K562 (cell line): Measurements from ENCODE around the gene IDUA. TPM values are rescaled to one million over a fixed set of nuclear protein-coding genes. Genes with fewer than 3 reads are reported as not detected.

Source experiments
- HNRNPLL ChIP-seq: fragments of 200-400 bp; formaldehyde crosslinking; IDR thresholded peaks from 2 replicates; pipeline ENCODE4 v1.6.1; 2017; ENCODE audit warnings: low read length, low read depth, mild to moderate bottlenecking; ENCODE audit not compliant: poor library complexity, severe bottlenecking
- KLF1 ChIP-seq: fragments of 450-650 bp; IDR thresholded peaks from 2 replicates; pipeline ENCODE4 v1.6.1; 2016; ENCODE audit warnings: missing genetic modification characterization, missing compliant biosample characterization
- polyA plus RNA-seq, 8 experiments: library from polyadenylated mRNA; depleted of rRNA in 4 of 8; stranded (reverse) in 5 of 8; unstranded in 3 of 8; fragments of >200 nt; fragmentation: Nextera tagmentation in 2 of 8; fragmentation: Illumina TruSeq in 1 of 8; extraction: Ambion mirVana in 2 of 8; extraction: Trizol in 1 of 8; gene quantifications; 2 replicates each; pipeline versions ENCODE4 v1.2.1 to v1.2.3, GENCODE V29; 2011 to 2014; ENCODE audit warnings: inconsistent platforms in 1 of 8, missing spikeins in 1 of 8
- total RNA-seq, 7 experiments: library from RNA; depleted of rRNA in 6 of 7; stranded (reverse); fragments of >200 nt in 6 of 7; fragmentation: Illumina TruSeq in 2 of 7; extraction: Trizol in 2 of 7; gene quantifications; 2 replicates each; pipeline versions ENCODE4 v1.2.1 to v1.2.3, GENCODE V29; 2011 to 2021; ENCODE audit warnings: low replicate concordance in 1 of 7
- TF ChIP-seq, protein P1 (sequence below), 2 experiments: fragments of 450-650 bp; IDR thresholded peaks; 2 replicates each; pipeline ENCODE4 v1.6.1; 2016; ENCODE audit warnings: mild to moderate bottlenecking in 2 of 2, borderline replicate concordance in 1 of 2, low read depth in 1 of 2, moderate library complexity in 1 of 2
- TF ChIP-seq, protein P2 (sequence below): sonication (generic); formaldehyde crosslinking; IDR thresholded peaks from 2 replicates; pipeline ENCODE4 v1.9.0; 2022; ENCODE audit warnings: mild to moderate bottlenecking, missing genetic modification reagents
- TF ChIP-seq, protein P3 (sequence below), 2 experiments: fragments of 450-650 bp; conservative IDR thresholded peaks; 2 replicates each; pipeline ENCODE4 v1.6.1; 2017; ENCODE audit warnings: mild to moderate bottlenecking in 2 of 2, moderate library complexity in 2 of 2
- TF ChIP-seq, protein P4 (sequence below): fragments of 450-650 bp; IDR thresholded peaks from 2 replicates; pipeline ENCODE4 v1.7.0; 2016; ENCODE audit warnings: borderline replicate concordance
- TF ChIP-seq, protein P5 (sequence below): fragments of 250-450 bp; sonication (Bioruptor Pico); IDR thresholded peaks from 2 replicates; pipeline ENCODE4 v1.4.0; 2020; ENCODE audit warnings: mild to moderate bottlenecking, moderate library complexity, borderline replicate concordance

The IDUA gene
- total and polyA plus RNA-seq, 9 of the 15 experiments (the other 6 are each of a cell fraction or from before 2014, with no cell fraction given) = 0.04 to 16.1 (median 1.2) TPM

DNA sequence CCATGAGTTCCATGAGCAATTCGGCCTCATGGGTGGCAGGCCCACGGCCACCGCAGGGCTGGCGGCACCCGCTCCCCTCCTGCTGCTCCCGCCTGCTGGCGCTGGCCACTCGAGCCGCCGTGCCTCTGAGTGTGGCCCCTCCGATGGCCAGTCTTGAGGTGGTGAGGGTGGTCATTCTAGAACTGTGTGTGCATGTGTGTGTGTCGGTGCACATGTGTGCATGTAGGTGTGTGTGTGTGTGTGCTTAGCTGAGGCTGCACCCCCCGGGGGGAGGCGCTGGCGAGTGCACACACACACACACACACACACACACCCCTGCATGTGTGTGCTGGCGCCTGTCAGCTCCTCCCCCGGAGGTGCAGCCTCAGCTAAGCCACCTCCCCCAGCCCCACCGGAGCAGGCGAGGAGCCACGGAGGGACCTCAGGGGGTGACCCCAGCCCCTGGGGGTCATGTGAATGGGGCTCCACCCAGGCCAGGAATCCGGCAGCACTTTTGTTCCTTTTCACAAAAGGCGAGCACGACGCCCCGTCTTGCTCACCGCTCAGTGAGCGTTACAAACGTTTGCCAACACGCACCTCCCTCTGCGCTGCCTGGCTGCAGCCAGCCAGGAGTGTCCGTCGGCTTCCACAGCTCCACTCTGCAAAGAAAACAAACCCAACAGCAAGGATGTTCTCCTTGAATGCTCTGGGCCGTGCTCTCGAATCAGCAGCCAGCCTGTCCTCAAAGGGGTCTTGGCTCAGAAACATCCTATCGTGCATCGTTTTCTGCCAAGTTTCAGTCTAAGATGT, 54.5 kb downstream of the IDUA start (continued):
- TF ChIP-seq, protein P1, sequence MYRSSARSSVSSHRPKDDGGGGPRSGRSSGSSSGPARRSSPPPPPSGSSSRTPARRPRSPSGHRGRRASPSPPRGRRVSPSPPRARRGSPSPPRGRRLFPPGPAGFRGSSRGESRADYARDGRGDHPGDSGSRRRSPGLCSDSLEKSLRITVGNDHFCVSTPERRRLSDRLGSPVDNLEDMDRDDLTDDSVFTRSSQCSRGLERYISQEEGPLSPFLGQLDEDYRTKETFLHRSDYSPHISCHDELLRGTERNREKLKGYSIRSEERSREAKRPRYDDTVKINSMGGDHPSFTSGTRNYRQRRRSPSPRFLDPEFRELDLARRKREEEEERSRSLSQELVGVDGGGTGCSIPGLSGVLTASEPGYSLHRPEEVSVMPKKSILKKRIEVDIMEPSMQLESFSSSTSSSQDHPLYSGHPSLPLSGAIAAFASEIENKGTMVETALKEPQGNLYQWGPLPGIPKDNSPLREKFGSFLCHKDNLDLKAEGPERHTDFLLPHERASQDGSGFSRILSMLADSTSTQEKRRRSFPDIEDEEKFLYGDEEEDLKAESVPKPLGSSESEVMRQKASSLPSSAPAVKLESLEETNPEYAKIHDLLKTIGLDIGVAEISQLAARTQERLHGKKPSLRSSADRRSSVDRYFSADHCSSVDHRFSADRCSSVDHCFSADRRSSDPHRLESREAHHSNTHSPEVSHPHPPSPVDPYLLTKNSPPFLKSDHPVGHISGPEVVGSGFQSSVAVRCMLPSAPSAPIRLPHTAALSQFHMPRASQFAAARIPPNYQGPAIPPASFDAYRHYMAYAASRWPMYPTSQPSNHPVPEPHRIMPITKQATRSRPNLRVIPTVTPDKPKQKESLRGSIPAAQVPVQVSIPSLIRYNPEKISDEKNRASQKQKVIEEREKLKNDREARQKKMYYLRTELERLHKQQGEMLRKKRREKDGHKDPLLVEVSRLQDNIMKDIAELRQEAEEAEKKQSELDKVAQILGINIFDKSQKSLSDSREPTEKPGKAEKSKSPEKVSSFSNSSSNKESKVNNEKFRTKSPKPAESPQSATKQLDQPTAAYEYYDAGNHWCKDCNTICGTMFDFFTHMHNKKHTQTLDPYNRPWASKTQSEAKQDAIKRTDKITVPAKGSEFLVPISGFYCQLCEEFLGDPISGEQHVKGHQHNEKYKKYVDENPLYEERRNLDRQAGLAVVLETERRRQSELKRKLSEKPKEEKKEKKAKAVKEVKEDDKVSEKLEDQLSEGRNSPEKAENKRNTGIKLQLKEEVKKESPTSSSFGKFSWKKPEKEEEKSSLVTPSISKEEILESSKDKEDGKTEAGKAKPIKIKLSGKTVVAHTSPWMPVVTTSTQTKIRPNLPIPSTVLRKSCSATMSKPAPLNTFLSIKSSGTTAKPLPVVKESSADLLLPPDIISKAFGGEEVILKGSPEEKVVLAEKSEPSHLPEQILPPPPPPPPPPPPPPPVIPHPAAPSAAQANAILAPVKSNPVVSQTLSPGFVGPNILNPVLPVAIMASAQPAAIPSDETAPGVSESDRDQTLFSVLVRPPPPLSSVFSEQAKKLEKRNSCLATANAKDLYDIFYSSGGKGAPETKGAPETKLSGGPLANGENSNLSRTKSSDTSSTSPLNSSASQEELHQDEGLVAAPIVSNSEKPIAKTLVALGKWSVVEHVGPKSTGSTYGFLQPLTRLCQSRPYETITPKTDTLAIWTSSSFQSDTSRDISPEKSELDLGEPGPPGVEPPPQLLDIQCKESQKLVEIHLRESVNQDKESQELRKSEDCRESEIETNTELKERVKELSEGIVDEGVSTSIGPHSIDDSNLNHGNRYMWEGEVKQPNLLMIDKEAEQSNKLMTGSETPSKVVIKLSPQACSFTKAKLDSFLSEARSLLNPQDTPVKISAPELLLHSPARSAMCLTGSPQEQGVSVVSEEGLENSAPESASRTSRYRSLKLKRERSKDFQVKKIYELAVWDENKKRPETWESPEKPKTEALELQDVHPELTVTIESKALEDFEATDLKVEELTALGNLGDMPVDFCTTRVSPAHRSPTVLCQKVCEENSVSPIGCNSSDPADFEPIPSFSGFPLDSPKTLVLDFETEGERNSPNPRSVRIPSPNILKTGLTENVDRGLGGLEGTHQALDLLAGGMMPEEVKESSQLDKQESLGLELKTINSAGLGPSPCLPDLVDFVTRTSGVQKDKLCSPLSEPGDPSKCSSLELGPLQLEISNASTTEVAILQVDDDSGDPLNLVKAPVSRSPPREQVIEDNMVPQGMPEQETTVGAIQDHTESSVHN (IDR thresholded peaks at IDR 0.05; ENCODE audit: borderline replicate concordance in 1 of 2, low read depth in 1 of 2) = no peak
- TF ChIP-seq KLF1 (tag) (peak; percentile 98), HNRNPLL (no peak)
- TF ChIP-seq, protein P2, sequence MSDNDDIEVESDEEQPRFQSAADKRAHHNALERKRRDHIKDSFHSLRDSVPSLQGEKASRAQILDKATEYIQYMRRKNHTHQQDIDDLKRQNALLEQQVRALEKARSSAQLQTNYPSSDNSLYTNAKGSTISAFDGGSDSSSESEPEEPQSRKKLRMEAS = peak; percentile 58; the same call in 1 of the 2 replicates
- TF ChIP-seq, protein P3, sequence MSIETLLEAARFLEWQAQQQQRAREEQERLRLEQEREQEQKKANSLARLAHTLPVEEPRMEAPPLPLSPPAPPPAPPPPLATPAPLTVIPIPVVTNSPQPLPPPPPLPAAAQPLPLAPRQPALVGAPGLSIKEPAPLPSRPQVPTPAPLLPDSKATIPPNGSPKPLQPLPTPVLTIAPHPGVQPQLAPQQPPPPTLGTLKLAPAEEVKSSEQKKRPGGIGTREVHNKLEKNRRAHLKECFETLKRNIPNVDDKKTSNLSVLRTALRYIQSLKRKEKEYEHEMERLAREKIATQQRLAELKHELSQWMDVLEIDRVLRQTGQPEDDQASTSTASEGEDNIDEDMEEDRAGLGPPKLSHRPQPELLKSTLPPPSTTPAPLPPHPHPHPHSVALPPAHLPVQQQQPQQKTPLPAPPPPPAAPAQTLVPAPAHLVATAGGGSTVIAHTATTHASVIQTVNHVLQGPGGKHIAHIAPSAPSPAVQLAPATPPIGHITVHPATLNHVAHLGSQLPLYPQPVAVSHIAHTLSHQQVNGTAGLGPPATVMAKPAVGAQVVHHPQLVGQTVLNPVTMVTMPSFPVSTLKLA (conservative IDR thresholded peaks at IDR 0.05) = peak in 1 of 2 experiments; percentile 51; a peak in 1 of 4 replicates
- TF ChIP-seq, protein P4, sequence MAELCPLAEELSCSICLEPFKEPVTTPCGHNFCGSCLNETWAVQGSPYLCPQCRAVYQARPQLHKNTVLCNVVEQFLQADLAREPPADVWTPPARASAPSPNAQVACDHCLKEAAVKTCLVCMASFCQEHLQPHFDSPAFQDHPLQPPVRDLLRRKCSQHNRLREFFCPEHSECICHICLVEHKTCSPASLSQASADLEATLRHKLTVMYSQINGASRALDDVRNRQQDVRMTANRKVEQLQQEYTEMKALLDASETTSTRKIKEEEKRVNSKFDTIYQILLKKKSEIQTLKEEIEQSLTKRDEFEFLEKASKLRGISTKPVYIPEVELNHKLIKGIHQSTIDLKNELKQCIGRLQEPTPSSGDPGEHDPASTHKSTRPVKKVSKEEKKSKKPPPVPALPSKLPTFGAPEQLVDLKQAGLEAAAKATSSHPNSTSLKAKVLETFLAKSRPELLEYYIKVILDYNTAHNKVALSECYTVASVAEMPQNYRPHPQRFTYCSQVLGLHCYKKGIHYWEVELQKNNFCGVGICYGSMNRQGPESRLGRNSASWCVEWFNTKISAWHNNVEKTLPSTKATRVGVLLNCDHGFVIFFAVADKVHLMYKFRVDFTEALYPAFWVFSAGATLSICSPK = no peak
- TF ChIP-seq, protein P5, sequence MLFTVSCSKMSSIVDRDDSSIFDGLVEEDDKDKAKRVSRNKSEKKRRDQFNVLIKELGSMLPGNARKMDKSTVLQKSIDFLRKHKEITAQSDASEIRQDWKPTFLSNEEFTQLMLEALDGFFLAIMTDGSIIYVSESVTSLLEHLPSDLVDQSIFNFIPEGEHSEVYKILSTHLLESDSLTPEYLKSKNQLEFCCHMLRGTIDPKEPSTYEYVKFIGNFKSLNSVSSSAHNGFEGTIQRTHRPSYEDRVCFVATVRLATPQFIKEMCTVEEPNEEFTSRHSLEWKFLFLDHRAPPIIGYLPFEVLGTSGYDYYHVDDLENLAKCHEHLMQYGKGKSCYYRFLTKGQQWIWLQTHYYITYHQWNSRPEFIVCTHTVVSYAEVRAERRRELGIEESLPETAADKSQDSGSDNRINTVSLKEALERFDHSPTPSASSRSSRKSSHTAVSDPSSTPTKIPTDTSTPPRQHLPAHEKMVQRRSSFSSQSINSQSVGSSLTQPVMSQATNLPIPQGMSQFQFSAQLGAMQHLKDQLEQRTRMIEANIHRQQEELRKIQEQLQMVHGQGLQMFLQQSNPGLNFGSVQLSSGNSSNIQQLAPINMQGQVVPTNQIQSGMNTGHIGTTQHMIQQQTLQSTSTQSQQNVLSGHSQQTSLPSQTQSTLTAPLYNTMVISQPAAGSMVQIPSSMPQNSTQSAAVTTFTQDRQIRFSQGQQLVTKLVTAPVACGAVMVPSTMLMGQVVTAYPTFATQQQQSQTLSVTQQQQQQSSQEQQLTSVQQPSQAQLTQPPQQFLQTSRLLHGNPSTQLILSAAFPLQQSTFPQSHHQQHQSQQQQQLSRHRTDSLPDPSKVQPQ (CRISPR knock-in tag) = no peak
